HL-60 (cell line): Measurements from ENCODE around the gene PELI1.

ENCODE experiments used
- DNase-seq, 2 experiments: peaks; one replicate each; pipeline ENCODE4 v3.0.0-alpha.2; 2010 to 2020; ENCODE audit warnings: low read depth in 1 of 2, low spot score in 1 of 2
- H3K27ac ChIP-seq: fragments of 250-450 bp; sonication (Bioruptor Pico); replicated peaks from 2 replicates; pipeline ENCODE4 v1.5.1; 2020; ENCODE audit warnings: mild to moderate bottlenecking, moderate library complexity
- H3K27me3 ChIP-seq: fragments of 250-450 bp; sonication (Bioruptor Pico); 2 replicates; pipeline ENCODE4 v1.5.1; 2021; ENCODE audit warnings: mild to moderate bottlenecking, moderate library complexity; ENCODE audit not compliant: insufficient read depth, poor library complexity, severe bottlenecking
- H3K4me3 ChIP-seq: replicated peaks from 2 replicates; pipeline ENCODE4 v1.5.1; 2011; ENCODE audit warnings: mild to moderate bottlenecking, control low read depth, low read length; ENCODE audit not compliant: insufficient read depth
- CTCF ChIP-seq: IDR thresholded peaks from one replicate; pipeline ENCODE4 v1.5.1; 2011; ENCODE audit warnings: low read length, control low read depth, inconsistent platforms; ENCODE audit not compliant: insufficient read depth
- GABPA ChIP-seq: IDR thresholded peaks from 2 replicates; pipeline ENCODE4 v1.6.1; 2012; ENCODE audit warnings: low read depth
- POLR2AphosphoS5 ChIP-seq: IDR thresholded peaks from 2 replicates; pipeline ENCODE4 v1.6.1; 2012; ENCODE audit warnings: low read depth
- REST ChIP-seq: IDR thresholded peaks from 2 replicates; pipeline ENCODE4 v1.6.1; 2012; ENCODE audit warnings: low read depth; ENCODE audit not compliant: insufficient replicate concordance
- SPI1 ChIP-seq: IDR thresholded peaks from 2 replicates; pipeline ENCODE4 v1.6.1; 2012; ENCODE audit warnings: low read depth, mild to moderate bottlenecking, borderline replicate concordance

Gene PELI1

GRCh38 chr2:64128943-64129391 is 15.3 kb downstream of the PELI1 start:
- Histone ChIP-seq H3K27ac (no peak overlapping the region), H3K27me3 (no peaks in the 10 kb centered on the region), H3K4me3 (no peak overlapping the region)
- no peak for DNase-seq
- TF ChIP-seq GABPA (no peak), REST (no peak), SPI1 (no peak), CTCF (no peak), POLR2AphosphoS5 (no peak)

- Histone ChIP-seq H3K4me3 (no peak overlapping the region), H3K27ac (no peak overlapping the region), H3K27me3 (no peaks in the 10 kb centered on the region)
- TF ChIP-seq SPI1: no peak
- TF ChIP-seq REST: no peak
- no peak for TF ChIP-seq CTCF
- no peak for TF ChIP-seq GABPA
- no peak for TF ChIP-seq POLR2AphosphoS5
- DNase-seq: no peak
Measured at GRCh38 chr2:64128406-64128805, 15.8 kb downstream of the PELI1 start.

- Histone ChIP-seq H3K4me3 (no peak overlapping the region), H3K27me3 (no peaks in the 10 kb centered on the region), H3K27ac (no peak overlapping the region)
- TF ChIP-seq POLR2AphosphoS5: no peak
- TF ChIP-seq CTCF: no peak
- TF ChIP-seq GABPA: no peak
- DNase-seq: no peak
Measured at GRCh38 chr2:64127119-64127518, 17.1 kb downstream of the PELI1 start.

GRCh38 chr2:64126601-64127000 is 17.6 kb downstream of the PELI1 start:
- Histone ChIP-seq H3K27ac (no peak overlapping the region), H3K4me3 (no peak overlapping the region), H3K27me3 (no peaks in the 10 kb centered on the region)
- no peak for DNase-seq
- TF ChIP-seq POLR2AphosphoS5 (no peak), SPI1 (no peak), REST (no peak), GABPA (no peak), CTCF (no peak)
